Activated CD4-positive, alpha-beta T cell treated with anti-CD3 and anti-CD28 coated beads, Interleukin-2, amount 10 ng/mL, durations not matched to agents 24 days and 14 days (primary cell): Measurements from ENCODE around the gene LIPH. TPM values are rescaled to one million over a fixed set of nuclear protein-coding genes. Genes with fewer than 3 reads are reported as not detected.
"Not testable (repeated sequence)": the region's sequence is repeated elsewhere in the genome, so short reads cannot be mapped to it uniquely, and the experiment has no call there.

ENCODE experiments used
- DNase-seq: peaks from one replicate; pipeline ENCODE4 v3.0.0; 2022
- H3K27ac Mint-ChIP-seq: one replicate; pipeline ENCODE4 v1.8.0; 2022; ENCODE audit warnings: mild to moderate bottlenecking, mixed read lengths
- H3K27me3 Mint-ChIP-seq: one replicate; pipeline ENCODE4 v1.8.0; 2022; ENCODE audit warnings: mixed read lengths
- H3K36me3 Mint-ChIP-seq: one replicate; pipeline ENCODE4 v1.8.0; 2022; ENCODE audit warnings: low read depth, mild to moderate bottlenecking, mixed read lengths
- H3K4me1 Mint-ChIP-seq: one replicate; pipeline ENCODE4 v1.8.0; 2021; ENCODE audit warnings: mixed read lengths
- H3K4me3 Mint-ChIP-seq: one replicate; pipeline ENCODE4 v1.8.0; 2022; ENCODE audit warnings: mild to moderate bottlenecking, moderate library complexity, mixed read lengths
- H3K9me3 Mint-ChIP-seq: one replicate; pipeline ENCODE4 v1.8.0; 2021; ENCODE audit warnings: mixed read lengths
- intact Hi-C: fragments of 100-400 bp; cut with micrococcal nuclease; formaldehyde crosslinking; loops from one replicate; pipeline ENCODE4 v1.15.1; 2023
- total RNA-seq: library from RNA; stranded (reverse); gene quantifications from 2 replicates; pipeline ENCODE4 v1.2.3, GENCODE V29; 2022

The LIPH gene
- total RNA-seq, 1 donor from 2014 or later: not detected

DNA sequence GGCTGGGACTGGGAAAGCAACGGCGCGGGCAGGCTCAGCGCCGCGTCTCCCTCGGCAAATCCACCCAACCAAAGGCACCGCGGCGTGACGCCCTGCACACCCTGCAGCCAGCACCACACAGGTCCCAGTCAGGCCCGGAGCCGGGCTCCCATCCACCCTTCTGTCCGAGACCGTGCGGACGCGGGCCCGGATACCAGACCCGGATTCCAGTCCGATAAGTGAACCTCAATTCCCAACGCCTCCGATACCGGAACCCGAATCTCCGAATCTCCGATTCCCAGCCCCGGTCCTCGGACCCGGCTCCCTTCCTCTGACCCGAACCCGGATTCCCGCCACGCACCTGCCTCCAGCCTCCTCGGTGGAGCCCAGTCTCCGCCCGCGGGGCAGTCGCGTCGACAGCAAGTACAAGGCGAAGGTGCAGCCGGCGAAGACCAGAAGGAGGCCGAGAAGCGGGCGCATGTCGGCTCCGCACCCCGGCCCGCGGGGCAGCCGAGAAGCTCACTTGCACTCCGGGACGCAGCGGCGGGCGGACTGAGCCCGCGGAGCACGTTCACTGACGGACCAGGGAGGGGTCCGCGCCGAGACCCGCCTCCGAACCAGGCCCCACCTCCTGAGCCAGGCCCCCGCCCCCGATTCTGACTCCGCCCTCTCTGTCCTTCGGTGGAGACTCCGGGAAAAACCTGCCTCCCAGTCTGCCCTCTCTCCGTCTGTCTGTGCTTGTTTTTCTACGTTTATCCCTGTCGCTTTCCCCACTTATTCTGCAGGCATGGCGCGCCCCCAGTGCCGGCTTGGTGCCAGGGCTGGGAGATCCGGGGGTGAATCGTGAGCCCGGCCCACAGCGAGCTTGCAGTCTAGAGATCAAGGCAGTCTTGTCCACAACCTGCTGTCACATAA lies 53.6 kb downstream of the LIPH start, which contains the start of gene TMEM41A:
Gene TMEM41A (minus strand): TSS at position 533 of the 894 bp plus-strand sequence. CDS start 74 bp downstream, at position 459.
- Mint-ChIP-seq H3K36me3 (peaks cover 21% of the 10 kb centered on the region), H3K4me3 (peak within 1 kb of the TSS; percentile 98), H3K4me1 (peaks cover 20% of the 10 kb centered on the region), H3K27ac (peak within 1 kb of the TSS; percentile 91), H3K9me3 (no peaks in the 10 kb centered on the region), H3K27me3 (peaks cover 9% of the 10 kb centered on the region)
- DNase-seq: peak; percentile 97
- intact Hi-C loops: loop anchor here (1.0 to 5.0 kb wide), 4 partner anchors 60 to 686 kb away; partner anchors contain the start of genes SENP2 and VPS8

DNA sequence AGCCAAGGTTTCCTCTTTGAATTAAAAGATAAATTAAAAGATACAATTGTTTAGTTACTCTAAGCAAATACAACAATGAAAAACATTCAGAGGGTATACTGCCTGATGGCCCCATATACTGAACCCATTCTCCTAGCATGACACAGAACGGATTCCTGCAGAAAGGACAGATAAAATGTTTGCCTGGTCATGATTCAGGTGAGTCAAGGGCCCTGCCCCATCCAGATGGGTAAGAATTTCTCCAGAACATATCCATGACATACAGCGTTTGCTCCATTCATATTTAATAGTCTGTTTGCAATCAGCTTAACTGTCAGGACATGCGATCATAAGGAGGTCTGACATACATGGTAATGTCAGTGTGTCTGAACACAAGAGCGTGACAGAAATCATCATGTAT lies 62.1 kb downstream of the LIPH start:
- H3K27me3 Mint-ChIP-seq: no peaks in the 10 kb centered on the region
- no peak overlapping the region for H3K27ac Mint-ChIP-seq
- no peak overlapping the region for H3K4me3 Mint-ChIP-seq
- H3K36me3 Mint-ChIP-seq: peaks cover 44% of the 10 kb centered on the region
- H3K4me1 Mint-ChIP-seq: peaks cover 7% of the 10 kb centered on the region
- intact Hi-C loops: no loop called here
- no peaks in the 10 kb centered on the region for H3K9me3 Mint-ChIP-seq
- no peak for DNase-seq

DNA sequence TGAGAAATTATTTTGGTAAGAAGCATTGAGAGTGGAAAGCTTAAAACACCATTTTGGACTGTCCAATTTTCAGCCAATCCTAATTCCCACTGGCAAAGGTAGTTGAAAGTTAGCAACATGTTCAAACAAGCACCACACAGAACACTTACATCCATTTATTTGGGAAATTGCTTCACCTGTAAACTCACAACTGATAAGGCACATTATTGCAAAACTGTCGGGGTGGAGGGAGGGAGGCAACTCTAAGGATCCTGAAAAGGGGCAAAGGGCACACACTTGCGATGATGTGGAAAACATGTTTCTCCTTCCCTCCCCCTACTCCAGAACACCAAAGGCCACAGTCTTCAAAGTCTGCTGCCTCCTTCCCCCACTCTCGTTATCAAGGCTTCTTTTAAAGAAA lies 62.9 kb downstream of the LIPH start:
- Mint-ChIP-seq H3K4me3 (no peak overlapping the region), H3K27me3 (no peaks in the 10 kb centered on the region), H3K4me1 (peaks cover 7% of the 10 kb centered on the region), H3K27ac (no peak overlapping the region), H3K36me3 (peaks cover 41% of the 10 kb centered on the region), H3K9me3 (no peaks in the 10 kb centered on the region)
- intact Hi-C loops: no loop called here
- no peak for DNase-seq

DNA sequence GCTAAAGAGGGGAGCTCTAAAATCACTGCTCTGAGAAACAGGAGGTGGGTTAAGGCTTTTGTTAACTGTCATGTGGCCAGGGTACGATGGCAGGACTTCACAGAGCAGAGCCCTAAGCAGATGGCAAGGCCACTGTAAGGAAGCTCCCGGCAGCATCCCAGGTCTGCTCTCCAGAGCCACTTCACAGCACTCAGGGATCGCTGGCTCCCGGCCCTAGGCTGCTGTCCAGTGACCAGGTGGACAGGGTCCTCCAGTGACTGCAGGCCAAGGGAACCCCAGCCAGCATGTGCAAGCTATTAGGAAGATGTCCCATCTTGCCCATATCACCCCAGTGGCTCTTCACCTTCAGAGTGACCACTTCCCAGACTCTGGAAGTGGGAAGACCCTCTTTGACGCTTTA lies 63.9 kb downstream of the LIPH start:
- no peak overlapping the region for H3K27ac Mint-ChIP-seq
- no peak overlapping the region for H3K4me3 Mint-ChIP-seq
- peaks cover 4% of the 10 kb centered on the region for H3K4me1 Mint-ChIP-seq
- H3K27me3 Mint-ChIP-seq: no peaks in the 10 kb centered on the region
- intact Hi-C loops: no loop called here
- peaks cover 35% of the 10 kb centered on the region for H3K36me3 Mint-ChIP-seq
- H3K9me3 Mint-ChIP-seq: no peaks in the 10 kb centered on the region
- DNase-seq: no peak

DNA sequence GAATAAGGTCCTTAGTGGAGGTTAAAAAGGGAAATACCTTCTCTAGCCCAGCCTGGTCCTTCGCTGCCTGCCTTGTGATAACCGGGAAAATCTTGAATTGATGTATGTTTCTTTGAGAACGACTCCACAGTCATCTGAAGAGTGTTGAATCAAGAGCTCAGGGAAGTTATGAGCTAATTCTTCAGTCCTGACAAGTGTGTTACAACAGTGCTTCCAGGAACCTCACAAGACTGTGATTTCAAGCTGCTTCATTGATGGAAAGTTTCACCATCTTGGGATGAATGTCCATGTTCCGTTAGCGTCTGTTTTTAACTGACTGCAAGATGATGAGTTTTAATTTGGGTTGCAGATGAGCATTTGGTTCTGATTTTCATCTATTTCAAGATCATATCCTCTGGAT lies 66.0 kb downstream of the LIPH start:
- no peaks in the 10 kb centered on the region for H3K27me3 Mint-ChIP-seq
- H3K4me1 Mint-ChIP-seq: peaks cover 9% of the 10 kb centered on the region
- intact Hi-C loops: no loop called here
- H3K9me3 Mint-ChIP-seq: peaks cover 4% of the 10 kb centered on the region
- peaks cover 45% of the 10 kb centered on the region for H3K36me3 Mint-ChIP-seq
- no peak for DNase-seq
- H3K4me3 Mint-ChIP-seq: no peak overlapping the region
- H3K27ac Mint-ChIP-seq: no peak overlapping the region

DNA sequence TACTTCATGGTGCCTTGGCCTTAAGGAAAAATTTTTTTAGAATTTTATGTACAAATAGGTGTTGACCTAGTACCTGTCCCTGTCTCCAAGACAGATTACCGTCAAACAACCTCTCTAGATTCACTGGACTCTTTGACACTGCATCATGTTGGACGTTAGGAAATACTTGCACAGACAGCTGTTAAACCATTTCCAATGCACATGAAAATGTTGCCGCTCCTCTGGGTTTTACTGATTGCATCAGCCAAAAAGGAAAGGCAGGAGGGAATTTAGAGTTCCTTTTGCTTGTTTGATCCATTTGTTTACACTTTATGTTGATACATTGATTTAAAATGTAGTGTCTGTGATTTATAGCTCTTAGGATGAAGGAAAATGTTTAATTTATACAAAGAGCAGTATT lies 68.1 kb downstream of the LIPH start:
- peaks cover 46% of the 10 kb centered on the region for H3K36me3 Mint-ChIP-seq
- no peak overlapping the region for H3K27ac Mint-ChIP-seq
- no peak for DNase-seq
- peaks cover 4% of the 10 kb centered on the region for H3K9me3 Mint-ChIP-seq
- intact Hi-C loops: no loop called here
- H3K4me1 Mint-ChIP-seq: peaks cover 9% of the 10 kb centered on the region
- no peak overlapping the region for H3K4me3 Mint-ChIP-seq
- no peaks in the 10 kb centered on the region for H3K27me3 Mint-ChIP-seq

DNA sequence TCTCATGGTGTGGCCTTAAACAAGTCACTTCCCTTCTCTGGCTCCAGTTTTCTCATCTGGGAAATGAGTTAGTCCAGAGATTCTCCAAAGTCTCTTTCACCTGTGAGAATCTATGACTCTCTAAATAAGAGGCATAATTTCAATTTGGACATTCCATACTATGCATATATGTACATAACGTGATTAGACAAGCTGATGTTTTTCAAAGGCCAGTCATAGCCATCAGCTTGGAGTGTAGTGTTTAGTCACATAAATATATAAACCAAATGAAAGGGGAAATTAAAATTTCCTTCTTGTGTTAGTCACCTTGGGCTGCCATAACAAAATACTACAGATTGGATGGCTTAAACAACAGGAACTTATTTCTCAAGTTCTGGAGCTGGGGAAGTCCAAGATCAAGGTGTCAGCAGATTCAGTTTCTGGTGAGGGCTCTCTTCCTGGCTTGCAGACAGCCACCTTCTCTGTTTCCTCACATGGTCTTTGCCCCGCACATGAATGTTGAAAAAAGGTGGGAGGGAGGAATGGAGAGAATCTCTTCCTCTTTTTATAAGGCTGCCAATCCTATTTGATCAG lies 72.9 kb downstream of the LIPH start:
- H3K9me3 Mint-ChIP-seq: peaks cover 4% of the 10 kb centered on the region
- no peak overlapping the region for H3K27ac Mint-ChIP-seq
- H3K27me3 Mint-ChIP-seq: no peaks in the 10 kb centered on the region
- intact Hi-C loops: no loop called here
- DNase-seq: no peak
- no peak overlapping the region for H3K4me3 Mint-ChIP-seq
- H3K4me1 Mint-ChIP-seq: peaks cover 9% of the 10 kb centered on the region
- H3K36me3 Mint-ChIP-seq: peaks cover 35% of the 10 kb centered on the region

DNA sequence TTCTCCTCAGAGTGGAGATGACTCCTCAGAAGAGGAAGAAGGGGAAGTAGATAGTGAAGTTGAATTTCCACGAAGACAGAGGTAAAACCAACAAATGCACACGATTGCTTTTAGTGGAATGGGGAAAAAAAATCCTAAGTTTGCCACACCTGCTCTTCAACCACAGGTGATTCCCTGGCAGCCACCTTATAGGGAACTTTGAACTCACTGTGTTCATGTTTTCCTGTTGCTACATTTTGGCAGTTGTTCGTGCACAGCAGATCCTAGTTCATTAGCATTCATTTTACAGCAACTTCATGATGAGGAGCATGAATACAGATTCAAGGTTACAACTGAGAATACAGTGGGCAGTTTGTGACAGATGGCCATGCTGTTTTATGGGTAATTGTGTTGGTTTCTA lies 75.1 kb downstream of the LIPH start:
- H3K9me3 Mint-ChIP-seq: no peaks in the 10 kb centered on the region
- intact Hi-C loops: no loop called here
- H3K27me3 Mint-ChIP-seq: no peaks in the 10 kb centered on the region
- no peak overlapping the region for H3K4me3 Mint-ChIP-seq
- DNase-seq: no peak
- H3K36me3 Mint-ChIP-seq: peaks cover 28% of the 10 kb centered on the region
- no peak overlapping the region for H3K27ac Mint-ChIP-seq
- peaks cover under 1% of the 10 kb centered on the region for H3K4me1 Mint-ChIP-seq

DNA sequence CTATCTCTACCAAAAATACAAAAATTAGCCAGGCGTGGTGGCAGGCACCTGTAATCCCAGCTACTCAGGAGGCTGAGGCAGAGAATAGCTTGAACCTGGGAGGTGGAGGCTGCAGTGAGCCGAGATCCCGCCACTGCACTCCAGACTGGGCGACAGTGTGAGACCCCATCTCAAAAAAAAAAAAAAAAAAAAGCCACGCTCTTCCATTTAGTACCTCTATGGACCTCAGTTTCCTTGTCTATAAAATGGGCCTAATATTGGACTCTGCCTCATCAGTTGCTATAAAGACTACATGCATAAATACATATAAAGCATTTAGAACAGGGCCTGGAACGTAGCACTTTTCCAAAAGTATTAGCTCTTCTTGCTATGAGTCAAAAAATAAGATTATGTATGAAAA lies 77.5 kb downstream of the LIPH start:
- H3K4me3 Mint-ChIP-seq, DNase-seq, H3K27ac Mint-ChIP-seq, H3K27me3 Mint-ChIP-seq, intact Hi-C loops, H3K9me3 Mint-ChIP-seq, H3K4me1 Mint-ChIP-seq: not testable (repeated sequence)
- peaks cover 13% of the 10 kb centered on the region for H3K36me3 Mint-ChIP-seq

DNA sequence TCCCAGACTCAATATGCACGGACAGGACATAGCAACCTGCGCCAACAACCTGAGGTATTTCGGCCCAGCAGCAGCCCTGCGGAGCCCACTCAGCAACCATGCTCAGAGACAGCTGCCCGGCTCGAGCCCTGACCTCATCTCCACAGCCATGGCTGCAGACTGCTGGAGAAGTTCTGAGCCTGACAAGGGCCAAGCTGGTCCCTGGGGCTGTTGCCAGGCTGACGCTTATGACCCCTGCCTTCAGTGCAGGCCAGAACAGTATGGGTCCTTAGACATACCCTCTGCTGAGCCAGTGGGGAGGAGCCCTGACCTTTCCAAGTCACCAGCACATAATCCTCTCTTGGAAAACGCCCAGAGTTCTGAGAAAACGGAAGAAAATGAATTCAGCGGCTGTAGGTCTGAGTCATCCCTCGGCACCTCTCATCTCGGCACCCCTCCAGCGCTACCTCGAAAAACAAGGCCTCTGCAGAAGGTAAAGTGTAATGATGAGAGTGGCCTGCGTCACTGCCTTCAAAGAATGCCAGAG lies 79.0 kb downstream of the LIPH start:
- DNase-seq: no peak
- Mint-ChIP-seq H3K4me1 (peaks cover 2% of the 10 kb centered on the region), H3K9me3 (no peaks in the 10 kb centered on the region), H3K27ac (no peak overlapping the region), H3K27me3 (no peaks in the 10 kb centered on the region), H3K4me3 (no peak overlapping the region), H3K36me3 (peaks cover 9% of the 10 kb centered on the region)
- intact Hi-C loops: no loop called here

DNA sequence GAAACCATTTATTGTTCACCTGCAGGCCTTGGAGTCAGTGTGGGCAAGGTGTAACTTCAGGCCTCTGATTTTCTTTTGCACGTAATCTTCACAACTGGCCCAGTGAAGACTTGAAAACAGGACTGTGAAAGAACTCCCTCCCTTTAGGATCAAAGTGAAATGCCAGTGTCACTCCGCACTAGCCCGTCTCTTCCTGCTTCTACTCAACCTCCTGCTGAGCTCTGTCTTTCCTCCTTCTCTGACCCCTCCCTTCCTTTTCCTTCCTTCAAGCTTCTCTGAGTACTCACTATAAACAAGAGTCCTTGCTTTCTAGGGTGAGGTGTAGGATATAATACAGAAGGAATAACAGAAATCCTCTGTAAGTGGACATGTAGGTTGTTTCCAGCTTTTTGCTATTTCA lies 82.1 kb downstream of the LIPH start:
- Mint-ChIP-seq H3K36me3 (peaks cover 3% of the 10 kb centered on the region), H3K9me3 (no peaks in the 10 kb centered on the region), H3K4me3 (no peak overlapping the region), H3K27ac (no peak overlapping the region), H3K27me3 (no peaks in the 10 kb centered on the region), H3K4me1 (peaks cover 2% of the 10 kb centered on the region)
- intact Hi-C loops: no loop called here
- no peak for DNase-seq

DNA sequence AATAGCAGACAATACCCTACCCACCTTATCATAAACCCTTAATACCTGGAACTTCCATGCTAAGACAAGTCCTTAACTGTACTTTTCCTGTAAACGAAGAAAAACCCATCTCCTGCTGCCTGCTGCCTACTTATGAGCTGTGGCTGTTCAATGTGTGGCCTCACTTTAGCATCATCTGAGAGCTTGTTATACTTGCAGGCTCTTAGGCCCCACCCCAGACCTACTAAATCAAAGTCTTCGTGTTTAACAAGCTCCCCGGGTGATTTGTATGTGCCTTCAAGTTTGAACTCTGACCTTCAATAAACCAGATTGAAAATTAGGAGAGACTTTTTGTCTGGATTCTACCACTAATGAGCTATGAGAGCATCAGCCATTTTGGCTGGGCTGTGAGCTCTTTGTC lies 82.8 kb downstream of the LIPH start:
- intact Hi-C loops: no loop called here
- Mint-ChIP-seq H3K27ac (no peak overlapping the region), H3K27me3 (no peaks in the 10 kb centered on the region), H3K4me1 (peaks cover 2% of the 10 kb centered on the region), H3K4me3 (no peak overlapping the region), H3K36me3 (peaks cover 3% of the 10 kb centered on the region), H3K9me3 (no peaks in the 10 kb centered on the region)
- no peak for DNase-seq

DNA sequence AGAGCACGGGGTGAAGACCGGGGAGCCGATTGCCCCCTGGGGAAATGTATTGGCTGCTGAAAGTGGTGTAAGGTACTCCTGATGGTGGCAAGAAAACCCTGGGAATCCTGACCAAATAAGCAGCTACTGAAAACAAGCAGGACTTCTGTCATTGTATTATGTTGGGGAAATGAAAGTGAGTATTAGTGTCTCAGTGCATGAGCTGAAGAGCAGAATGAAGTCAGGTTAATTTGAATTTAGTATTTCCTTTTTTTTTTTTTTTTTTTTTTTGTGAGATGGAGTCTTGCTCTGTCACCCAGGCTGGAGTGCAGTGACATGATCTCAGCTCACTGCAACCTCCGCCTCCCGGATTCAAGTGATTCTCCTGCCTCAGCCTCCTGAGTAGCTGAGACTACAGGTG lies 86.3 kb downstream of the LIPH start:
- DNase-seq, H3K4me3 Mint-ChIP-seq, H3K4me1 Mint-ChIP-seq, intact Hi-C loops, H3K36me3 Mint-ChIP-seq, H3K9me3 Mint-ChIP-seq, H3K27me3 Mint-ChIP-seq, H3K27ac Mint-ChIP-seq: not testable (repeated sequence)

DNA sequence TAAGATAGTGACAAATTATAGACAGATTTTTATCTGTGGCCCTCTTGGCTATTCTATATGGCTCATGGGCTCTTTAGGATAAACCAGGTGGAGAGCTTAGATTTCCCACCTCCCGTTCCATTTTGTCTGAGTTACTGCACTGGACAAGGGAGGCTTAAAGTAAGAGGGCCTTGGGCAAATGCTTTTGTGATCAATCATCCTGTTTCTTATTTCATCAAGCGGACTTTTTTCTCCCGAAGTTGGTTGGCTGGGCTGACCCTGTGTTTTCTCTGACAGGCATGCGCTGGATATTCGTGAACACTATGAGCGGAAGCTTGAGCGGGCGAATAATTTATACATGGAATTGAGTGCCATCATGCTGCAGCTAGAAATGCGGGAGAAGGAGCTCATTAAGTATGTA lies 86.9 kb downstream of the LIPH start:
- intact Hi-C loops: no loop called here
- H3K27me3 Mint-ChIP-seq: no peaks in the 10 kb centered on the region
- peaks cover 2% of the 10 kb centered on the region for H3K4me1 Mint-ChIP-seq
- H3K9me3 Mint-ChIP-seq: no peaks in the 10 kb centered on the region
- no peaks in the 10 kb centered on the region for H3K36me3 Mint-ChIP-seq
- H3K4me3 Mint-ChIP-seq: no peak overlapping the region
- H3K27ac Mint-ChIP-seq: no peak overlapping the region
- DNase-seq: no peak
